AG08396 (cell line): ENCODE data around the gene ARHGAP20.
"Not testable (repeated sequence)": the region's sequence is repeated elsewhere in the genome, so short reads cannot be mapped to it uniquely, and the experiment has no call there.

Experiments
- DNase-seq: peaks from one replicate; pipeline ENCODE4 v3.0.0; 2012; ENCODE audit warnings: low spot score, mixed read lengths

ARHGAP20 gene

GRCh38 chr11:110720431-110721275 is 8.4 kb upstream of the ARHGAP20 start:
- no peak for DNase-seq

GRCh38 chr11:110716361-110716760 is 4.1 kb upstream of the ARHGAP20 start:
- peak; percentile 31 for DNase-seq

- DNase-seq: peak; percentile 55
Measured at GRCh38 chr11:110715541-110715940, 3.3 kb upstream of the ARHGAP20 start.

GRCh38 chr11:110713449-110713776 is 1.2 kb upstream of the ARHGAP20 start:
- DNase-seq: no peak

GRCh38 chr11:110712659-110713448 is 617 bp upstream of the ARHGAP20 start:
- peak; percentile 46 for DNase-seq

- DNase-seq: no peak
Measured at GRCh38 chr11:110711448-110711775, 825 bp downstream of the ARHGAP20 start.

- DNase-seq: peak; percentile 66
Measured at GRCh38 chr11:110710628-110711381, 1.4 kb downstream of the ARHGAP20 start.

GRCh38 chr11:110704210-110704864 is 7.9 kb downstream of the ARHGAP20 start:
- DNase-seq: no peak

- no peak for DNase-seq
Measured at GRCh38 chr11:110691926-110692325, 20.3 kb downstream of the ARHGAP20 start.

GRCh38 chr11:110689306-110689705 is 22.9 kb downstream of the ARHGAP20 start:
- DNase-seq: no peak

- peak; percentile 4 for DNase-seq
Measured at GRCh38 chr11:110679323-110679975, 32.8 kb downstream of the ARHGAP20 start.

GRCh38 chr11:110675548-110675947 is 36.7 kb downstream of the ARHGAP20 start:
- no peak for DNase-seq

GRCh38 chr11:110665689-110666465 is 46.4 kb downstream of the ARHGAP20 start:
- no peak for DNase-seq

- no peak for DNase-seq
Measured at GRCh38 chr11:110655967-110656366, 56.3 kb downstream of the ARHGAP20 start.

- DNase-seq: no peak
Measured at GRCh38 chr11:110654456-110654855, 57.8 kb downstream of the ARHGAP20 start.

- DNase-seq: no peak
Measured at GRCh38 chr11:110645253-110645652, 67.0 kb downstream of the ARHGAP20 start.

- DNase-seq: no peak
Measured at GRCh38 chr11:110634370-110634769, 77.9 kb downstream of the ARHGAP20 start.

- DNase-seq: no peak
Measured at GRCh38 chr11:110631551-110631950, 80.7 kb downstream of the ARHGAP20 start.

- no peak for DNase-seq
Measured at GRCh38 chr11:110629594-110629993, 82.6 kb downstream of the ARHGAP20 start.

- peak; percentile 36 for DNase-seq
Measured at GRCh38 chr11:110621826-110622225, 90.4 kb downstream of the ARHGAP20 start.

- not testable (repeated sequence) for DNase-seq
Measured at GRCh38 chr11:110619366-110619765, 92.9 kb downstream of the ARHGAP20 start.
